OCI-LY7 (cell line): Measurements from ENCODE around the gene DEFB118. TPM values are rescaled to one million over a fixed set of nuclear protein-coding genes. Genes with fewer than 3 reads are reported as not detected.

ENCODE experiments used
- BruUV-seq: library from RNA; stranded (reverse); fragments of 400-500 nt; replicated peaks from 2 replicates; lab custom pipeline; 2021; lab: Mats Ljungman, UMichigan
- CTCF ChIA-PET: fragments of 300-600 bp; sonication (Branson Sonifier 250); formaldehyde crosslinking; loops from one replicate; lab custom pipeline; 2022; ENCODE audit warnings: antibody characterized with exemption; ENCODE audit not compliant: unreplicated experiment; lab: Charles Lee
- POLR2A ChIA-PET: fragments of 300-600 bp; sonication (Branson Sonifier 250); formaldehyde crosslinking; loops from one replicate; lab custom pipeline; 2022; ENCODE audit warnings: antibody characterized with exemption; lab: Charles Lee
- DNase-seq: peaks from one replicate; pipeline ENCODE4 v3.0.0-alpha.2; 2015; ENCODE audit warnings: low spot score
- H2AFZ ChIP-seq: fragments of 200-600 bp; sonication (generic), shearing (Covaris generic); 2 replicates; pipeline ENCODE4 v1.6.1; 2014; ENCODE audit warnings: mild to moderate bottlenecking, antibody characterized with exemption, low read length, moderate library complexity
- H3K27ac ChIP-seq: fragments of 200-600 bp; sonication (generic); 2 replicates; pipeline ENCODE4 v1.5.1; 2014; ENCODE audit warnings: mixed run types, low read depth, mild to moderate bottlenecking, moderate library complexity, low read length, inconsistent platforms; ENCODE audit not compliant: poor library complexity, severe bottlenecking
- H3K36me3 ChIP-seq: fragments of 200-600 bp; sonication (generic); 2 replicates; pipeline ENCODE4 v1.6.1; 2014; ENCODE audit warnings: mild to moderate bottlenecking, antibody characterized with exemption, low read length, moderate library complexity, mixed read lengths; ENCODE audit not compliant: insufficient read depth
- H3K4me1 ChIP-seq: fragments of 200-600 bp; sonication (generic); 2 replicates; pipeline ENCODE4 v1.5.1; 2014; ENCODE audit warnings: mild to moderate bottlenecking, low read length; ENCODE audit not compliant: insufficient read depth, poor library complexity, severe bottlenecking
- H3K4me2 ChIP-seq: fragments of 200-600 bp; sonication (generic); 2 replicates; pipeline ENCODE4 v1.6.1; 2014; ENCODE audit warnings: mild to moderate bottlenecking, low read length
- H3K4me3 ChIP-seq: fragments of 200-600 bp; sonication (generic); 2 replicates; pipeline ENCODE4 v1.5.1; 2014; ENCODE audit warnings: mild to moderate bottlenecking, low read depth, low read length; ENCODE audit not compliant: poor library complexity, severe bottlenecking
- H3K79me2 ChIP-seq: fragments of 200-600 bp; sonication (generic); 2 replicates; pipeline ENCODE4 v1.6.1; 2016; ENCODE audit warnings: low read depth, mild to moderate bottlenecking, low read length, moderate library complexity, mixed read lengths; ENCODE audit not compliant: insufficient read depth
- H3K9me2 ChIP-seq: fragments of 200-600 bp; sonication (generic); 2 replicates; pipeline ENCODE4 v1.6.1; 2016; ENCODE audit warnings: mild to moderate bottlenecking, low read length, mixed read lengths; ENCODE audit not compliant: insufficient read depth
- H3K9me3 ChIP-seq: fragments of 200-600 bp; sonication (generic); 2 replicates; pipeline ENCODE4 v1.6.1; 2014; ENCODE audit warnings: mild to moderate bottlenecking, mixed run types, low read length, mixed read lengths
- H4K20me1 ChIP-seq: fragments of 200-600 bp; sonication (generic); 2 replicates; pipeline ENCODE4 v1.6.1; 2014; ENCODE audit warnings: mild to moderate bottlenecking, antibody characterized with exemption, low read length, moderate library complexity, mixed read lengths; ENCODE audit not compliant: insufficient read depth
- EZH2phosphoT487 ChIP-seq: fragments of 200-600 bp; sonication (generic); IDR thresholded peaks from 2 replicates; pipeline ENCODE4 v1.6.1; 2018; ENCODE audit warnings: low read depth, borderline replicate concordance, mild to moderate bottlenecking, mixed run types, antibody characterized with exemption, low read length, moderate library complexity, mixed read lengths
- intact Hi-C: fragments of 100-400 bp; cut with micrococcal nuclease; formaldehyde crosslinking; loops from one replicate; pipeline ENCODE4 v1.10.0; 2022; ENCODE audit not compliant: unreplicated experiment
- small RNA-seq: library from RNA; depleted of rRNA; stranded (forward); fragments of <200 nt; gene quantifications from one replicate; pipeline ENCODE3, GENCODE V24; 2014
- total RNA-seq, 2 experiments: library from RNA; depleted of rRNA in 1 of 2; stranded (reverse); fragments of >200 nt in 1 of 2; shearing (Covaris generic) in 1 of 2; gene quantifications; 2 replicates each; pipeline ENCODE4 v1.2.3, GENCODE V29; 2014 to 2022
- TF ChIP-seq, protein P1 (sequence below): fragments of 200-600 bp; sonication (generic); conservative IDR thresholded peaks from 2 replicates; pipeline ENCODE4 v1.5.1; 2014; ENCODE audit warnings: mild to moderate bottlenecking, antibody characterized with exemption, low read length, moderate library complexity, mixed read lengths

DEFB118 gene
- total RNA-seq, 2 experiments from 2014 or later, result not detected

DNA sequence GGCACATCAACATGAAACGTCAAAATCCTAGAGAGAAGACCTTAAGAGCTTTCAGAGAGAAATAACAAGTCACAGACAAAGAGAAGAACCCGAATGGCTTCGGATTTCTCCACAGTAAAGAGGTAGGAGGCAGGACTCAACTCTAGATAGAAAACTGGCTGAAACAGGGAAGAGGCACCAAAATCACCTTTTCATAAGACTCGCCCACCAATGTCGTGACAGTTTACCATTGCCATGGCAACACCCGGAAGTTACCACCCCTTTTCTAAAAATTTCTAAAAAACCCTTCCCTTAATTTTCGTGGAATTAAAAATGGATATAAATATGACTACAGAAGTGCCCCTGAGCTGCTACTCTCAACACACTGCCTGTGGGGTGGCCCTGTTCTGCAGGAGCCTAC lies 49.9 kb downstream of the DEFB118 start:
- TF ChIP-seq, protein P1, sequence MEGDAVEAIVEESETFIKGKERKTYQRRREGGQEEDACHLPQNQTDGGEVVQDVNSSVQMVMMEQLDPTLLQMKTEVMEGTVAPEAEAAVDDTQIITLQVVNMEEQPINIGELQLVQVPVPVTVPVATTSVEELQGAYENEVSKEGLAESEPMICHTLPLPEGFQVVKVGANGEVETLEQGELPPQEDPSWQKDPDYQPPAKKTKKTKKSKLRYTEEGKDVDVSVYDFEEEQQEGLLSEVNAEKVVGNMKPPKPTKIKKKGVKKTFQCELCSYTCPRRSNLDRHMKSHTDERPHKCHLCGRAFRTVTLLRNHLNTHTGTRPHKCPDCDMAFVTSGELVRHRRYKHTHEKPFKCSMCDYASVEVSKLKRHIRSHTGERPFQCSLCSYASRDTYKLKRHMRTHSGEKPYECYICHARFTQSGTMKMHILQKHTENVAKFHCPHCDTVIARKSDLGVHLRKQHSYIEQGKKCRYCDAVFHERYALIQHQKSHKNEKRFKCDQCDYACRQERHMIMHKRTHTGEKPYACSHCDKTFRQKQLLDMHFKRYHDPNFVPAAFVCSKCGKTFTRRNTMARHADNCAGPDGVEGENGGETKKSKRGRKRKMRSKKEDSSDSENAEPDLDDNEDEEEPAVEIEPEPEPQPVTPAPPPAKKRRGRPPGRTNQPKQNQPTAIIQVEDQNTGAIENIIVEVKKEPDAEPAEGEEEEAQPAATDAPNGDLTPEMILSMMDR, result no peak
- TF ChIP-seq EZH2phosphoT487, result no peak
- no peak for DNase-seq
- ChIA-PET POLR2A (no interaction called here), CTCF (no interaction called here)
- Histone ChIP-seq H3K9me2 (no peaks in the 10 kb centered on the region), H3K4me3 (no peak overlapping the region), H3K36me3 (no peaks in the 10 kb centered on the region), H3K79me2 (no peaks in the 10 kb centered on the region), H4K20me1 (no peaks in the 10 kb centered on the region), H3K9me3 (no peaks in the 10 kb centered on the region), H3K4me1 (no peaks in the 10 kb centered on the region), H3K27ac (no peak overlapping the region), H2AFZ (no peak overlapping the region), H3K4me2 (no peak overlapping the region)
- intact Hi-C loops, result no loop called here
- BruUV-seq, result no TSS peak

Small RNA genes within 50 kb of the gene (small RNA-seq; reads per million reads assigned to genes)
- not detected for gene DEFB117
- not detected for gene RF00561
- gene RNA5SP480, result 0.16 reads per million

Other genes starting within 250 kb of the DEFB118 start
- gene DEFB115, start 110.9 kb upstream of the DEFB118 start, total RNA-seq (2014; rRNA removed; shearing (Covaris generic)), result not detected in 2 replicates
- gene DEFB115, start 110.9 kb upstream of the DEFB118 start, total RNA-seq (2022), result not detected in 2 replicates
- gene DEFB116, start 60.0 kb upstream of the DEFB118 start, total RNA-seq (2014; rRNA removed; shearing (Covaris generic)), result not detected in 2 replicates
- not detected in 2 replicates for gene DEFB116, start 60.0 kb upstream of the DEFB118 start, total RNA-seq (2022)
- not detected in 2 replicates for gene DEFB119, start 22.0 kb downstream of the DEFB118 start, total RNA-seq (2014; rRNA removed; shearing (Covaris generic))
- not detected in 2 replicates for gene DEFB119, start 22.0 kb downstream of the DEFB118 start, total RNA-seq (2022)
- not detected in 2 replicates for gene DEFB121, start 37.6 kb downstream of the DEFB118 start, total RNA-seq (2014; rRNA removed; shearing (Covaris generic))
- not detected in 2 replicates for gene DEFB121, start 37.6 kb downstream of the DEFB118 start, total RNA-seq (2022)
- gene DEFB123, start 72.0 kb downstream of the DEFB118 start, total RNA-seq (2014; rRNA removed; shearing (Covaris generic)), result not detected in 2 replicates
- gene DEFB123, start 72.0 kb downstream of the DEFB118 start, total RNA-seq (2022), result not detected in 2 replicates
- not detected in 2 replicates for gene DEFB124, start 106.5 kb downstream of the DEFB118 start, total RNA-seq (2014; rRNA removed; shearing (Covaris generic))
- gene DEFB124, start 106.5 kb downstream of the DEFB118 start, total RNA-seq (2022), result not detected in 2 replicates
- gene REM1, start 106.7 kb downstream of the DEFB118 start, total RNA-seq (2014; rRNA removed; shearing (Covaris generic)), result not detected in 2 replicates
- not detected in 2 replicates for gene REM1, start 106.7 kb downstream of the DEFB118 start, total RNA-seq (2022)
- 43.6 and 51.3 TPM in 2 replicates for gene HM13, start 145.8 kb downstream of the DEFB118 start, total RNA-seq (2014; rRNA removed; shearing (Covaris generic))
- gene HM13, start 145.8 kb downstream of the DEFB118 start, total RNA-seq (2022), result 142 and 148 TPM in 2 replicates
- 3.3 and 4.7 TPM in 2 replicates for gene ID1, start 236.7 kb downstream of the DEFB118 start, total RNA-seq (2014; rRNA removed; shearing (Covaris generic))
- gene ID1, start 236.7 kb downstream of the DEFB118 start, total RNA-seq (2022), result 2.0 and 3.6 TPM in 2 replicates